Bronchial epithelial cell (primary cell): Measurements from ENCODE around the gene SMIM10L2A. TPM values are rescaled to one million over a fixed set of nuclear protein-coding genes. Genes with fewer than 3 reads are reported as not detected.
"Not testable (repeated sequence)": the region's sequence is repeated elsewhere in the genome, so short reads cannot be mapped to it uniquely, and the experiment has no call there.

Experiments used
- DNase-seq: peaks from one replicate; pipeline ENCODE4 v3.0.0-alpha.2; 2010; ENCODE audit warnings: low read depth
- FAIRE-seq: peaks from 2 replicates; lab custom pipeline; 2011; peaks lifted over from hg19 to GRCh38; lab: Jason Lieb, UNC
- H3K27me3 ChIP-seq: 2 replicates; pipeline ENCODE4 v1.5.1; 2011; ENCODE audit warnings: low read length; ENCODE audit not compliant: control insufficient read depth, insufficient read depth
- H3K36me3 ChIP-seq: 2 replicates; pipeline ENCODE4 v1.5.1; 2011; ENCODE audit warnings: low read length; ENCODE audit not compliant: control insufficient read depth, insufficient read depth
- H3K4me3 ChIP-seq: 2 replicates; pipeline ENCODE4 v1.5.1; 2011; ENCODE audit warnings: mild to moderate bottlenecking, low read depth, low read length, control low read depth
- CTCF ChIP-seq: IDR thresholded peaks from 2 replicates; pipeline ENCODE4 v1.5.1; 2011; ENCODE audit warnings: mild to moderate bottlenecking, moderate library complexity, low read length, control low read depth, inconsistent platforms; ENCODE audit not compliant: insufficient read depth, severe bottlenecking
- total RNA-seq: library from RNA; depleted of rRNA; stranded (reverse); fragments of >200 nt; gene quantifications from 2 replicates; pipeline ENCODE4 v1.2.1, GENCODE V29; 2014

SMIM10L2A gene
- total RNA-seq, 1 donor from 2014 or later: 2.1 TPM

GRCh38 chrX:135453381-135453780 lies 31.6 kb downstream of the SMIM10L2A start:
- no peak for FAIRE-seq
- TF ChIP-seq CTCF: no peak
- H3K36me3 ChIP-seq: no peaks in the 10 kb centered on the region
- no peak for DNase-seq
- no peak overlapping the region for H3K4me3 ChIP-seq
- H3K27me3 ChIP-seq: no peaks in the 10 kb centered on the region

DNA sequence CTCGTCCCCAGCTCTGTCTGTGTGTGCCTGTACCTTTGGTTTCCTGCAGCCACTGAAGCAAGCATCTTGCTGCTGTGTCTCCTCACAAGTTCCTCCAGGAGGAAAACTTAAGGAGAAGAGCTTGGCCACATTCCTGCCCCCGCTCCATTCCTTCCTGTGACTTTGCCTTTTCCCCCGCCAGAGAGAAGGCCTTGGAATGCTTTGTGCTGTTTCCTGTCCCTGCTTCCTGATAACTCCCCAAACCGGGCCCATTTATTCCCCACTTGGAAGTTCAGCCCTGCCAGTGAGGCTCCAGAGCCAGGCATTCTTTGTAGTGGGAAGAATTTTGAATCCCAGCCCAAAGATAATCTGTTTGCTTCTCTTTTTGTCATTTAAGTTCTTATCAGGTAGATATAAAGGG lies 33.1 kb downstream of the SMIM10L2A start:
- Histone ChIP-seq H3K4me3 (no peak overlapping the region), H3K36me3 (no peaks in the 10 kb centered on the region), H3K27me3 (no peaks in the 10 kb centered on the region)
- FAIRE-seq (no peak), DNase-seq (no peak)
- TF ChIP-seq CTCF: no peak

DNA sequence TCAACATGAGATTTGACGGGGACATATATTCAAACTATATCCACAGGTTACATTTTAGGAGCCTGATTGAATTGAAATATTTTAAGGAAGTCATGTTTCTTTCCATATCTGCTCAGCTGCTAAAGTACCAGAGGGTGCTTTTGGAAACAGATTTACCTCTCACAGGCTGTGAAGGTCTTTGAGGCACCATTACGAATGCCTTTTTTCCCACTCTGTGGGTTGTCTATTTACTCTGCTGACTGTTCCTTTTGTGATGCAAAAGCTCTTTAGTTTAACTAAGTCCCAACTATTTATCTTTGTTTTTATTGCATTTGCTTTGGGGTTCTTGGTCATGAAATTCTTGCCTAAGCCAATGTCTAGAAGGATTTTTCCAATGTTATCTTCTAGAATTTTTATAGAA lies 40.0 kb downstream of the SMIM10L2A start:
- DNase-seq, H3K27me3 ChIP-seq, H3K4me3 ChIP-seq, FAIRE-seq, H3K36me3 ChIP-seq: not testable (repeated sequence)

DNA sequence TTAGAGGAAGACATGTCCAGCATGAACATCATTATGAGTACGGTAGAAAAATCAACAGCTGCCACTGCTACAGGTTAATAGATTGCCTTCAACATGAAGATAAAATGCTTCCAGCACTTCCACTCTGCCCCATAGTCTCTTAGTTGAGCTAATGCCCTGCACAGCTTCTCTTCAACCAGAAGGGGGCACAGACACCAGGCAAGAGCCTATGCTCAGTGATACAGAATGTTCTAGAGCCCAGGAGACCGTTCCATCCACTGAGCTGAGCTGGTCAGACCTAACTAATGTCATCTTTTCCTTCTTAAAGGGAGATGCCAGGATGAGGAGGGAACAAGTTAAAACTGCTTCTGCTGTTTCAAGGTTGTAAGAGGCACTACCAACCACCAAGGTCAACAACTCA lies 42.2 kb downstream of the SMIM10L2A start:
- DNase-seq (peak; percentile 7), FAIRE-seq (peak; percentile 18)
- H3K27me3 ChIP-seq: no peaks in the 10 kb centered on the region
- no peaks in the 10 kb centered on the region for H3K36me3 ChIP-seq
- no peak overlapping the region for H3K4me3 ChIP-seq
- TF ChIP-seq CTCF: peak; percentile 28

DNA sequence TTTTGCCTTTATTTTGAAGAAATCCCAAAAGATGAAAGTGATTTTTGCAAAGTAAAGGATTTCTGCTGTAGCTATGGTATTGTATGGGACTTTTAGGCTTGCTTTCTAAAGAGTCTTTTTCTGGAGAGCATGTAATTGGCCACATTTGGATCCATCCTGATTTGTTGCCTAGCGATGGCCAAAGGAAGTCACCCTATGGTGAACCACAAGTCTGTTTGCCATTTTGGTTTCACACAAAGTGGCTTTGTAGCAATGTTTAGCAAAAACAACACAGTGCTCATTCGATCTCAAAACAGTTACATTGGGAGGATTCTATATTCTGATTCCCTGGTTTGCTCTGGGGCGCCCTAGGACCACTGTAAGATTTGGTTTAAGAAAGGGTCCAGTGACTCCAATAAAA lies 54.6 kb downstream of the SMIM10L2A start:
- no peaks in the 10 kb centered on the region for H3K36me3 ChIP-seq
- DNase-seq: no peak
- no peak for TF ChIP-seq CTCF
- H3K4me3 ChIP-seq: no peak overlapping the region
- no peak for FAIRE-seq
- no peaks in the 10 kb centered on the region for H3K27me3 ChIP-seq

GRCh38 chrX:135477576-135477975 lies 55.8 kb downstream of the SMIM10L2A start:
- Histone ChIP-seq H3K27me3 (no peaks in the 10 kb centered on the region), H3K36me3 (no peaks in the 10 kb centered on the region), H3K4me3 (no peak overlapping the region)
- no peak for FAIRE-seq
- DNase-seq: peak; percentile 65
- TF ChIP-seq CTCF: peak; percentile 59

Other genes with a start within 250 kb of the SMIM10L2A start
- not detected in 2 replicates for gene ETDA, start 169.9 kb upstream of the SMIM10L2A start, total RNA-seq
- gene ETDC, start 112.5 kb upstream of the SMIM10L2A start, total RNA-seq: not detected in 2 replicates
- gene ZNF75D, start 77.8 kb upstream of the SMIM10L2A start, total RNA-seq: 3.7 and 5.4 TPM in 2 replicates
- gene ZNF449, start 77.1 kb upstream of the SMIM10L2A start, total RNA-seq: 4.7 and 7.6 TPM in 2 replicates
- gene INTS6L, start 98.7 kb downstream of the SMIM10L2A start, total RNA-seq: 3.2 TPM in 2 replicates